Stimulated activated CD4-positive, alpha-beta T cell treated with anti-CD3 and anti-CD28 coated beads, Interleukin-4, amount 100 ng/mL, for 4 hours (primary cell): ENCODE data around the gene BTLA.
A peak's percentile ranks its signal among the peaks of the same experiment; 100 is the strongest.
"Not testable (repeated sequence)": the region's sequence is repeated elsewhere in the genome, so short reads cannot be mapped to it uniquely, and the experiment has no call there.

ENCODE experiments used
- DNase-seq, 2 experiments: peaks; one replicate each; pipeline ENCODE4 v3.0.0-alpha.2; 2020

Gene BTLA, protein sequence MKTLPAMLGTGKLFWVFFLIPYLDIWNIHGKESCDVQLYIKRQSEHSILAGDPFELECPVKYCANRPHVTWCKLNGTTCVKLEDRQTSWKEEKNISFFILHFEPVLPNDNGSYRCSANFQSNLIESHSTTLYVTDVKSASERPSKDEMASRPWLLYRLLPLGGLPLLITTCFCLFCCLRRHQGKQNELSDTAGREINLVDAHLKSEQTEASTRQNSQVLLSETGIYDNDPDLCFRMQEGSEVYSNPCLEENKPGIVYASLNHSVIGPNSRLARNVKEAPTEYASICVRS

DNA sequence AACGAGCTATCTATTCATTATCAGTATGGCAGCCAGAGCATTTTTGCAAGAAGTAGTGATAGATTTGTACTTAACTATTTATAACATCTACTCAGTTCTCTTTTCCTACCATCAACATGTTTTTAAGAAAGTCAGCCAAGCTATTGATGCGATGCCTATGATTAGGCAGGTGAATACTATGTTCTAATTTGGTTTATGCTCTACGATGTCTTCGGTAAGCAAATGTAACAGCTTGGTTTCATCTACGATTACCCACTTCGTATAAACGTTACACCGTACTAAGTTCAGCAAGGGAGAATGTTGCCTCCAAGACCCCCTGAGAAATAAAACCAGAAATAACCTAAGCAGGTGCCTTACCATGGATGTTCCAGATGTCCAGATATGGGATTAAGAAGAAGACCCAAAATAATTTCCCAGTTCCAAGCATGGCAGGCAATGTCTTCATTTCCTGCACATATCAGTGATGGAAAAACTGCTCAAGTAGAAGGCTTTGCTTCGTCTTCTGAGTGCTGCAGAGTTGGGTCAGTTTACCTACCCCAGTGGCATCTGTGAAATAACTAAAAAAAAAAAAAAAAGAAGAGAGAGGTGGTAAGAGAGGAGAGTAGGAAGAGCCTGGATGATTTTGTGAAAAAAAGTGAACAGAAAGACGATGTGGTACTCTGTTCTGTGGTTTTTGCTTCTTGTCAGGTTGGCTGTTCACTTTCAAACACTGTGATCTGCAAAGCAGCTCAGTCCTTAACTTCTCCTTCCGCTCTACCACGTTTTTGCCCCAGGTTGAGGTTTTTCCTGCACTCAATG is at the start of gene BTLA:
BTLA (minus strand) TSS at position 559 of the 798 bp plus-strand sequence; CDS start at position 445, 114 bp downstream.
- no peak for DNase-seq

GRCh38 chr3:112546216-112546759 is 47.0 kb upstream of the BTLA start:
- no peak for DNase-seq

GRCh38 chr3:112539825-112540650 is 40.8 kb upstream of the BTLA start:
- DNase-seq, result no peak

DNA sequence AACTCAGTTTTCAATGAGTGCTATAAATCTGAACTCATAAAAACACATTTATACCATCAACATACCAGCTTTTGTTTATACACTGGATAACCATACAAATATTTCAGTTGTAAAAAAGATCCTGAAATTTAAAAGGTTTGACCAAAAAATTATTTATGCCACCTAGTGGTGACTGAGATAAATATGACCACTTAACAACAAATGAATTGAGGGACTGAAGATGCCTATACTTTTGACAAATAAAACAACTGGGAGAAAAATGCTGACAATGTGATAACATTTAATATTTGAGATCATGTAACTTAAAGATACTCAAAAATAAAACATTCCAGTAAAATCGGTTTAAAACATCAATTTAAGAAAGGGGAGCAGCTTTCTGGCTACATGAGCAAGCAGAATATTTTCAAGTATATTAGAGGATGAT is 32.1 kb upstream of the BTLA start:
- DNase-seq, result no peak

DNA sequence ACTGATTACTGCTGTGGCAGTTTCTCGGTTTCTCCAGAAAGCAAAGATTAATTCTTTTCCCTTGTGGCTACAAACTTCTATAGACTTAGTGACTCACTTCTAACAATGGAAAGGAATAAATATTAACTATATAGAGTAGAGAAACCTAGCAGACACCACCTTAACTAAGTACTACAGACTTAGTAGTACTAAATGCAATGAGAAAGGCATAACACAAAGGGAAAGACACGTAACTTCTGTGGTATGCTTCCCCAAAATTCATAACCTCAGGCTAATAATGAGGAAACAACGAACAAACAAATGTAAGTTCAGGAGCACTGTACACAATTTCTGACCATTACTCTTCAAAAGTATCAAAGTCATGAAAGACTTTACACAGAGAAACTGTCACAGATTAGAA is 31.3 kb upstream of the BTLA start:
- no peak for DNase-seq

- DNase-seq, result not testable (repeated sequence)
These were observed 24.9 kb upstream of the BTLA start for GRCh38 chr3:112524127-112524526.

DNA sequence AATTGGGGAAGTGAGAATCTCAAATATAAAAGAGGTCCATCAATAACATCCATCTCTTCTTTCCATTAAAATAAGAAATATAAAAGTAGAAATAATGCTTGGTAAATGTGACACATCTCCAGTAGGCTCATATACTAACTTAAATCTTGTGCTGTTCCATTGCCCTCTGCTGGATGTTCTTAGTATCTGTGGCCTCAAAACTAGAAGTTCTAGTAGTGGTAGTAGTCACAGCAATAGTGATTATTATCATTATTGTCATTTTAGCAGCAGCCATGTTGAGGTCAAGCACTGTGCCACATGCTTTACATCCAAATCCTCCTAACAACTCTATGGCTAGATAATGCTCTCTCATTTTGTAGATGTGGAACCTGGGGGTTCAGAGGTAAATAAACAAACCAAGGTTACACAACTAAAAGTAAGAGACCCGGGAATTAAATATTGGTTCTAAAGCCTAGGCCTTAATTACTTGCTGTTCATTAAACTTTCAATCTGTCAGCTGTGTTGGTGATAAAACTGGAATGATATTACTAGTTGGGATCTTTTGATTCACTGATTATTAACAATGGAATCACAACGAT is 20.2 kb upstream of the BTLA start:
- no peak for DNase-seq

GRCh38 chr3:112518970-112519369 is 19.7 kb upstream of the BTLA start:
- peak in 1 of 2 experiments; percentile 27 for DNase-seq

DNA sequence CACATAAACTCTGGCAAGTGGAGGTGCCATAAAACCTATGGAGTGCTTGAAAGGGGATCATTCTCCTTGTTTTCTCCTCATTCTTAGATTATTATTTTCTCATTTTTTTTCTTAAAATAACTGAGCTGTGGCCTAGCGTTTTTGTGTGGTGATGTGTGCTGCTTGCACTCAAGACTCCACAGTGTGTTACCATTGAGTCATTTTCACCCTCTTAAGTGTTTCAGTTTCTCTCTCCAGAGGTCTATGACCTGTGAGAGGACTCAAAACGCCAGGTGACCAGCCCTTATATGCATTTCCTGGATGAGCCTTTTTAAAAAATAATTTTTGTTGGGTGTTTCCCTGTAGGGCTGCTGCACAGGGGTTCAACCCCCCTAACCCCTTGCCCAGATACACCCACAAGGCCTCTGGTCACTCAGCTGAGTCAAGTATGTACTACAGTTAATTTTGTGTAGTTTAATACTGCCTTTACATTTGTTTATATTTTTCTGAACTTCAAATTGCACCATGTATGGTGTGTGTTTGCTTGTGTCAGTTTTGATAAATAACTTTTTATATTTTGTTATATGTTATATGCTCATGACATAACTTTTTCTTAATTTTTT is 15.4 kb upstream of the BTLA start:
- DNase-seq, result no peak

DNA sequence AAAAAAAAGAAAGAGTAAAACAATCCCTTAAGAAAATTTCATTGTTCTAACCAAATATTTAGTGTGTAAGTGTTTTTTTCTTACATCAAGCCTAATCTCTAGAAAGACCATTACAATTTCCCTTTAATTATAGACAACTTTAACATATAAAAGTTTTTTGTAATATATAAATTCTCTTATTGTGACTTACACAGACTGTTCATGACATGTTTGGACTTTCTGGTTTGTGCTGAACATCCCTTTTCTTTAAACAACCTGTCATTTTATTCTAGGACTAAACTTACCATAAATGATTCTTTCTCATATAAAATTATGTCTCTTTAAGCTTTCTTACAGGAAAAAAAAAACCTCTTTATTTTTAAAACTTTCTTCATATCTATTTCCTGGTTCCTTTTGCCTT is 13.0 kb upstream of the BTLA start:
- no peak for DNase-seq

DNA sequence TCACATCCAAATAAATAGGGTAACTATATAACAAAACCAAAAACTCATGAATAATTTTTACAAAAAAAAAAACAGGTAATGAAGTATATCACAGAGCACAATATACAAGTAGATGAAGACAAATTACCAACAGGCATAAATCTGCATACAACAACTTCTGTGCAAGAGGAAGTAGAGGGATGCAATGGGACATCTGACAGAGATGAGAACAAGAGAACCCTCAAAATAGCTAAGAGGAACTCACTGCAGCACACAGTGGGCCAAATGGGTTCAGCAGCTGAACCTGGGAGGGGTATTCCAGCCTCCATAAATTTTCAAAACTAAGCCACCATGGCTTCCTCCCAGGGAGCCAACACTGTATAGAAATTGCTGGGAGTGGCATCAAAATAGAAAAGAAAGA is 9.6 kb upstream of the BTLA start:
- DNase-seq, result no peak

DNA sequence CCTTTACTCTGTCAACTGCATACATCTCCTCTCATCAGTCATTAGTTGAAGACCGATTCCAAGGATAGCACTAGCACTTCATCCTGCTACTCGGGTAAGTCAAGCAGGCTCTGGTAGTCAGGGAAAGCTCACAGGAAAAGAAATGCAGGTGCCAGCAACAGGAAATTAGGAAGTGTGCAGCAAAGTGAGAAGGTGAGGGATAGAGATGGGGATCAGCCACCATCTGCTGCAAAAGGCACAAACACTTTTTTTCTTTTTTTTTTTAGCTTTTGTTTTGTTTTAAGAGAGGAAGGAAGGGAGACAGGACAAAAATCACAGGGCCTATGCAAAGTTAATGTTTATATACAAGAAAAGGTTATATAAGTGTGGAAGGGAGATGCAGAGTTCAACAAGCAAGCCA is 9.0 kb upstream of the BTLA start:
- DNase-seq, result no peak

- no peak for DNase-seq
These were observed 6.6 kb upstream of the BTLA start for GRCh38 chr3:112505907-112506306.

- DNase-seq, result no peak
These were observed 4.9 kb upstream of the BTLA start for GRCh38 chr3:112504123-112504522.

DNA sequence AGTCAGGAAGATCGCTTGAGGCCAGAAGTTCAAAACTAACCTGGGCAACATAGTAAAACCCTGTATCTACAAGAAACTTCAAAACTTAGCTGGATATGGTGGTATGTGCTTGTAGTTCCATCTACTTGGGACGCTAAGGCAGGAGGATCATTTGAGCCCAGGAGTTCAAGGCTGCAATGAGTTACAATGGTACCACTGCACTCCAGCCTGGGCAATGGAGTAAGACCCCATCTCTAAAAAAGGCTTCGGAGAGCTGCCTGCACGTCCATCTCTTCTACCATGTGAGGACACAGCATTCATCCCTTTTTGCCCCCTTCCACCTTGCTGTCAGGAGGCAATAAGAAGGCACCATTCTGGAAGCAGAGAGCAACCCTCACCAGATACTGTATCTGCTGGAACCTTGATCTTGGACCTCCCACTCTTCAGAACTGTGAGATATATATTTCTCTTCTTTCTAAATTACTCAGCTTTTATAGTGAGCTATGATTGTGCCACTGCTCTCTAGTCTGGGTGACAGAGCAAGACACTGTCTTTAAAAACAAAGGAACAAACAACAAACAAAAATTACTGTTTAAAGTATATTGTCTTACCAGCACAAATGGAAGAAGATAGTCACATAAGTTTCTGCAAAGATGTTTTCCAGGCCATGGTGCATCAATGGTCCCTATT is 4.2 kb upstream of the BTLA start:
- no peak for DNase-seq

DNA sequence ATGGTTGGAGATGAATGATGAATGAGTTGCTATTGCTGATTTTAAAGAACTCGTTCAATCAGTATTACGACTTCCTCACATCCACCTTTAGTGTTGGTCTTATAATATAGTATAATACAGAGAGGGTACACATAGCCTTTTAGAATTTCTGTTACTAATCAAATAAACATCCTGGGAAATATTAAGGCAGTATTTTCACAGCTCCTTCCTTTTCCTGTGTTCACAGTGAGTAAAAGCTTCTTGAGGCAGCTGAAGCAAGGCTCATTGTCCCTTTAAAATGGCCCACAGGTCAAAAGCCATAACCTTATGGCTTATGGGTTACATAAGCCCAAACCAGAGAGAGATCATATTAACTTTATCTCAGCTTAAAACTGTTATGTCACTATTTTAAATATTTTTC is 1.3 kb upstream of the BTLA start:
- no peak for DNase-seq

GRCh38 chr3:112497897-112498548 is 1.2 kb downstream of the BTLA start:
- no peak for DNase-seq

- DNase-seq, result no peak
These were observed 2.8 kb downstream of the BTLA start for GRCh38 chr3:112496366-112497067.

GRCh38 chr3:112494448-112494767 is 4.9 kb downstream of the BTLA start:
- not testable (repeated sequence) for DNase-seq

DNA sequence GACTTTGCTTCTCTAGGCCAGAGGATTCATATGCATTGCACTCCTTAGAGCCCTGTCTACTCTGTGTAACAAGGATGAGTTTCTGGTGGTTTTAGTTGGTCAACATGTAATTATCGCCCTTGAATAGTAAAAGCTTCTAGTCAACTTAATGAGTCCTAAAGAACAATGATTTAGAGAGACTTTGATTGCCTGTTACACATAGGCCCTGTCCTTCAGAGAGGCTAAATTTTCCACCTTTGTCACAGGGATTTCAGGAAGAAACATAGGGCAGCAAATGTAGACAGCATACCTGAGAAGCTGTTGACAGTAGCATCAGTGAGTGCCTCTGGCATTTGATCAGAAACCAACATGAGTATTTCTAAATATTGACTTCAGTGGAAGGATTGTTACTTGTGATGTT is 7.1 kb downstream of the BTLA start:
- no peak for DNase-seq

GRCh38 chr3:112491373-112491772 is 7.9 kb downstream of the BTLA start:
- no peak for DNase-seq
